ENCODE data around the gene MYL5.

The MYL5 gene

DNA sequence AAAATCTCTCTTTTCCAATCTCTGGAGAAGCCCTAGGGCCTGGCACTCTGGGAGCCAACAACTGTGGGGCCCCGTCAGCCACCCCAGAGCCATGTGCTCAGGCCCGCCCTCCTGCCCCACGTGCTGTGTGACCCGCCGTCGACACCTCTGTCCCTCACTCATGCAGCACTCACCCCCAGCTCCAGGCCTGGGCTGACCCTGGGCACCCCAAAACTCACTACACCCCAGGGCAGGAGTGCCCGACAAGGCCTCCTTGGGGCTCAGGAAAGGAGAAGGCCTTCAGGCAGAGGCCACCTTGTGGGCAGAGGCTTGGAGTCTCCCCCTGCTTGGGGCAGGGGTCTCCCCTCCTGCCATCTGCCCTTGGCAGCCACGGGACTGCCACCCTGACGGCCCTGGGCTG lies 5.7 kb downstream of the MYL5 start:
- DNase-seq (ENCODE audit: low read depth), result no peak
- TF ChIP-seq, protein P1, sequence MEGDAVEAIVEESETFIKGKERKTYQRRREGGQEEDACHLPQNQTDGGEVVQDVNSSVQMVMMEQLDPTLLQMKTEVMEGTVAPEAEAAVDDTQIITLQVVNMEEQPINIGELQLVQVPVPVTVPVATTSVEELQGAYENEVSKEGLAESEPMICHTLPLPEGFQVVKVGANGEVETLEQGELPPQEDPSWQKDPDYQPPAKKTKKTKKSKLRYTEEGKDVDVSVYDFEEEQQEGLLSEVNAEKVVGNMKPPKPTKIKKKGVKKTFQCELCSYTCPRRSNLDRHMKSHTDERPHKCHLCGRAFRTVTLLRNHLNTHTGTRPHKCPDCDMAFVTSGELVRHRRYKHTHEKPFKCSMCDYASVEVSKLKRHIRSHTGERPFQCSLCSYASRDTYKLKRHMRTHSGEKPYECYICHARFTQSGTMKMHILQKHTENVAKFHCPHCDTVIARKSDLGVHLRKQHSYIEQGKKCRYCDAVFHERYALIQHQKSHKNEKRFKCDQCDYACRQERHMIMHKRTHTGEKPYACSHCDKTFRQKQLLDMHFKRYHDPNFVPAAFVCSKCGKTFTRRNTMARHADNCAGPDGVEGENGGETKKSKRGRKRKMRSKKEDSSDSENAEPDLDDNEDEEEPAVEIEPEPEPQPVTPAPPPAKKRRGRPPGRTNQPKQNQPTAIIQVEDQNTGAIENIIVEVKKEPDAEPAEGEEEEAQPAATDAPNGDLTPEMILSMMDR (conservative IDR thresholded peaks at IDR 0.05; ENCODE audit: low read depth, low read length), result no peak
- H3K4me3 ChIP-seq (ENCODE audit: low read depth, low read length), result no peak overlapping the region

- peak overlapping the region; percentile 49 for H3K4me3 ChIP-seq (ENCODE audit: low read depth, low read length)
- TF ChIP-seq, protein P1 (conservative IDR thresholded peaks at IDR 0.05; ENCODE audit: low read depth, low read length), result no peak
- no peak for DNase-seq (ENCODE audit: low read depth)
Measured at GRCh38 chr4:680551-680927, 6.2 kb downstream of the MYL5 start.

- DNase-seq (ENCODE audit: low read depth), result peak; percentile 44
- TF ChIP-seq, protein P1 (conservative IDR thresholded peaks at IDR 0.05; ENCODE audit: low read depth, low read length), result no peak
- peak overlapping the region; percentile 49 for H3K4me3 ChIP-seq (ENCODE audit: low read depth, low read length)
Measured at GRCh38 chr4:680928-681645, 6.7 kb downstream of the MYL5 start.

- no peak for DNase-seq (ENCODE audit: low read depth)
- TF ChIP-seq, protein P1 (conservative IDR thresholded peaks at IDR 0.05; ENCODE audit: low read depth, low read length), result no peak
- no peak overlapping the region for H3K4me3 ChIP-seq (ENCODE audit: low read depth, low read length)
Measured at GRCh38 chr4:681736-682451, 7.6 kb downstream of the MYL5 start.

DNA sequence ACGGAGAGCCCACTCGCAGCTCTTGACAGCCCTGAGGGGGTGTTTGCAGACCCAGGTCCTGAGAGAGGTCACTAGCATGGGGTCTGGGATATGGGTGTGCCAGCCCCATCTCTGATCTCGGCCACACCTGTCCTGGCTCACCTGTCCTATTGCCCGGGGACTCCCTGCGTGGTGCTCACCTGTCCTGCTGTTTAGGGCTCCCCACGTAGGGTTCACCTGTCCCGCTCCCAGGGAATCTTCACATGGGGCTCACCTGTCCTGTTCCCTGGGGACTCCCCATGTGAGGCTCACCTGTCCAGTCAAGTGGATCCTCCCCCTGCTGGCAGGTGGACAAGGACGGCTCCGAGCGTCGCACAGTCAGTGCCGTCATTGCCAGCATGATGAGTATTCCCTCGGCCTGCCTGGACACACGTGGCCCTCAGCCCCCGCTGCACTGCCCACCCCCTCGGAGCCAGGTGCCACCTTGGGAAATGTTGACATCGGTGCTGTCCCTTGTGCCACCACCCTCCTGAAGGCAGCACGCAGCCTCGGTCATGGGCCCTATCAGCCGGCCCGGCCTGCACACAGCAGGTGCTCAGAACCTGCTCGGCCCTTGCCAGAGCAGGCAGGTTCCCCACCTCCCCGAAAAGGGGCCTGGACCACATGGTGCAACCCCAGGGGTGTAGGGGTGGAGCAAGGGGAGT lies 8.3 kb downstream of the MYL5 start:
- TF ChIP-seq, protein P1 (conservative IDR thresholded peaks at IDR 0.05; ENCODE audit: low read depth, low read length), result no peak
- H3K4me3 ChIP-seq (ENCODE audit: low read depth, low read length), result no peak overlapping the region
- DNase-seq (ENCODE audit: low read depth), result no peak

DNA sequence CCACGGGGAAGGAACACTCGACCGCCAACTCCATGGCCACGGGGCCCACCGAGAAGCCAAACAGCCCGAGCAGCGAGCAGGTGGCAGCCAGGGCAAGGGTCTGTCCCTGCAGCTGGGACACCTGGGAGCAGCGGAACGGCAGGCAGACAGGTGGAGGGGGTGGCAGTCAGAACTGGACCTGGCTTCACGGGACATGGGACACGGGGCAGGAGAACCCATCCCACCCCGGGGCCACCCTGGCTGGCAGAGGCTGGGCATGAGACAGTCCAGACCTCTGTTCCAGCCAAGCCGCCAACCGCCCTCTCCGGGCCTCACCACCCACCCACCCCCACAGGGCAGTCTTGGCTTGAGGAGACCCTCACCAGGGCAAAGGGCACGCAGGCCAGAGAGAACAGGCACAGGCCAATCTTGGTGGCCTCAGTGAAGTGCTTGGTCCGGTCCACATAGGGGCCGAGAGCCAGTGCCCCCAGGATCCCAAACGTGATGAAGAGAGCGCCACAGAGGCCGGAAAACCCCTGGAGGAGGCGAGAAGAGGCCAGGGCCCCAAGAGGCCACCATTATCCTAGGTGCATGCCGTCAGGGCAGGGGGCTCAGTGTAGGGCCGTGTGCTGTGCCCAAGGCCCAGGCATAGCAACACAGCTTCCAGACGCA lies 9.0 kb downstream of the MYL5 start:
- TF ChIP-seq, protein P1 (conservative IDR thresholded peaks at IDR 0.05; ENCODE audit: low read depth, low read length), result no peak
- no peak for DNase-seq (ENCODE audit: low read depth)
- no peak overlapping the region for H3K4me3 ChIP-seq (ENCODE audit: low read depth, low read length)

Data from choroid plexus epithelial cell (primary cell).